Loucy (cell line): ENCODE results near the gene CTIF.

Experiments
- CTCF ChIP-seq: fragments of 200-600 bp; sonication (generic); conservative IDR thresholded peaks from 2 replicates; pipeline ENCODE4 v1.5.1; 2014; ENCODE audit warnings: mild to moderate bottlenecking, antibody characterized with exemption, low read length
- EZH2phosphoT487 ChIP-seq: fragments of 200-600 bp; IDR thresholded peaks from 2 replicates; pipeline ENCODE4 v1.6.1; 2018; ENCODE audit warnings: antibody characterized with exemption, mild to moderate bottlenecking, moderate library complexity, borderline replicate concordance

GRCh38 chr18:48690494-48690893 is 151.7 kb downstream of the CTIF start:
- TF ChIP-seq CTCF (no peak), EZH2phosphoT487 (no peak)
